Nephron progenitor cell (in vitro differentiated cells): ENCODE data around the gene GADD45GIP1.

ENCODE experiments used
- DNase-seq: peaks from one replicate; pipeline ENCODE4 v3.0.0; 2021
- H3K27ac Mint-ChIP-seq: 2 replicates; pipeline ENCODE4 v1.8.0; 2021; ENCODE audit warnings: mild to moderate bottlenecking, moderate library complexity, mixed read lengths
- H3K27me3 Mint-ChIP-seq: 2 replicates; pipeline ENCODE4 v1.8.0; 2021; ENCODE audit warnings: mild to moderate bottlenecking, low read depth, mixed read lengths; ENCODE audit not compliant: poor library complexity
- H3K36me3 Mint-ChIP-seq: 2 replicates; pipeline ENCODE4 v1.8.0; 2021; ENCODE audit warnings: low read depth, mixed read lengths
- H3K4me1 Mint-ChIP-seq: 2 replicates; pipeline ENCODE4 v1.8.0; 2021; ENCODE audit warnings: mixed read lengths
- H3K4me3 Mint-ChIP-seq: 2 replicates; pipeline ENCODE4 v1.8.0; 2021; ENCODE audit warnings: mild to moderate bottlenecking, moderate library complexity, mixed read lengths
- H3K9me3 Mint-ChIP-seq: 2 replicates; pipeline ENCODE4 v1.8.0; 2021; ENCODE audit warnings: mild to moderate bottlenecking, moderate library complexity, mixed read lengths
- TF ChIP-seq, protein P1 (sequence below): fragments of 200-600 bp; sonication (generic); IDR thresholded peaks from 2 replicates; pipeline ENCODE4 v1.5.0; 2021; ENCODE audit warnings: antibody characterized with exemption

Gene GADD45GIP1

DNA sequence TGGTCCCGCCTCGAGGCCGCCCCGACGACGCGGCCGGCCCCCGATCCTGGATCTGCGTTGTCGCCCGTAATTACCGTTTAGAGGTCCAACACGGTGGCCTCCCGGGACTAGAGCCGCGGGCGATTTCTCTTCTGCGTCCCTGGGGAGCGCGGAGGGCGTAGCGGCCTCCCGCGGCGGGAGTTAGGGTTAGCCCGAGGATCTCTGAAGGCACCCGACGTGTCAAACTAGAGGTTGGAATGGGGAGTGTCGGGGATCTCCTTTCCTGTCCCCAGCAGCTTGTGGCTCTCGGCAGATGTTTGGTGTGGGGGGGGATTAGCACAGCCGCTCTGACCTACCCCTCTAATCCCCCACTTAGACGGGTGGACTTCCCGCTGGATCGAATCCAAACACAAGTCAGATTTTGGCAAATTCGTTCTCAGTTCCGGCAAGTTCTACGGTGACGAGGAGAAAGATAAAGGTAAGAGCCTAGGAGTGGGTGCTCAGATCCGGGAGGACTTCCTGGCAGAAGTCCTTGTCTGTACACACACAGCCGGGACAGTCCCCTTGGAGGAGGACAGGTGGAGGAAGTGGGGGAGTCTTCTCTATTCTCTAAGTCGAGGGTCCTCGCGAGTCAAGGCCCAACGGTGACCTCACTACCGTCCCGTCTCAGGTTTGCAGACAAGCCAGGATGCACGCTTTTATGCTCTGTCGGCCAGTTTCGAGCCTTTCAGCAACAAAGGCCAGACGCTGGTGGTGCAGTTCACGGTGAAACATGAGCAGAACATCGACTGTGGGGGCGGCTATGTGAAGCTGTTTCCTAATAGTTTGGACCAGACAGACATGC is 18.0 kb downstream of the GADD45GIP1 start:
- no peaks in the 10 kb centered on the region for H3K9me3 Mint-ChIP-seq
- no peaks in the 10 kb centered on the region for H3K27me3 Mint-ChIP-seq
- peaks cover 56% of the 10 kb centered on the region for H3K36me3 Mint-ChIP-seq
- no peak for DNase-seq
- H3K4me1 Mint-ChIP-seq, result peaks cover 61% of the 10 kb centered on the region
- H3K27ac Mint-ChIP-seq, result peak overlapping the region; percentile 98
- peak overlapping the region; percentile 100 for H3K4me3 Mint-ChIP-seq
- TF ChIP-seq, protein P1, sequence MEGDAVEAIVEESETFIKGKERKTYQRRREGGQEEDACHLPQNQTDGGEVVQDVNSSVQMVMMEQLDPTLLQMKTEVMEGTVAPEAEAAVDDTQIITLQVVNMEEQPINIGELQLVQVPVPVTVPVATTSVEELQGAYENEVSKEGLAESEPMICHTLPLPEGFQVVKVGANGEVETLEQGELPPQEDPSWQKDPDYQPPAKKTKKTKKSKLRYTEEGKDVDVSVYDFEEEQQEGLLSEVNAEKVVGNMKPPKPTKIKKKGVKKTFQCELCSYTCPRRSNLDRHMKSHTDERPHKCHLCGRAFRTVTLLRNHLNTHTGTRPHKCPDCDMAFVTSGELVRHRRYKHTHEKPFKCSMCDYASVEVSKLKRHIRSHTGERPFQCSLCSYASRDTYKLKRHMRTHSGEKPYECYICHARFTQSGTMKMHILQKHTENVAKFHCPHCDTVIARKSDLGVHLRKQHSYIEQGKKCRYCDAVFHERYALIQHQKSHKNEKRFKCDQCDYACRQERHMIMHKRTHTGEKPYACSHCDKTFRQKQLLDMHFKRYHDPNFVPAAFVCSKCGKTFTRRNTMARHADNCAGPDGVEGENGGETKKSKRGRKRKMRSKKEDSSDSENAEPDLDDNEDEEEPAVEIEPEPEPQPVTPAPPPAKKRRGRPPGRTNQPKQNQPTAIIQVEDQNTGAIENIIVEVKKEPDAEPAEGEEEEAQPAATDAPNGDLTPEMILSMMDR, result no peak

DNA sequence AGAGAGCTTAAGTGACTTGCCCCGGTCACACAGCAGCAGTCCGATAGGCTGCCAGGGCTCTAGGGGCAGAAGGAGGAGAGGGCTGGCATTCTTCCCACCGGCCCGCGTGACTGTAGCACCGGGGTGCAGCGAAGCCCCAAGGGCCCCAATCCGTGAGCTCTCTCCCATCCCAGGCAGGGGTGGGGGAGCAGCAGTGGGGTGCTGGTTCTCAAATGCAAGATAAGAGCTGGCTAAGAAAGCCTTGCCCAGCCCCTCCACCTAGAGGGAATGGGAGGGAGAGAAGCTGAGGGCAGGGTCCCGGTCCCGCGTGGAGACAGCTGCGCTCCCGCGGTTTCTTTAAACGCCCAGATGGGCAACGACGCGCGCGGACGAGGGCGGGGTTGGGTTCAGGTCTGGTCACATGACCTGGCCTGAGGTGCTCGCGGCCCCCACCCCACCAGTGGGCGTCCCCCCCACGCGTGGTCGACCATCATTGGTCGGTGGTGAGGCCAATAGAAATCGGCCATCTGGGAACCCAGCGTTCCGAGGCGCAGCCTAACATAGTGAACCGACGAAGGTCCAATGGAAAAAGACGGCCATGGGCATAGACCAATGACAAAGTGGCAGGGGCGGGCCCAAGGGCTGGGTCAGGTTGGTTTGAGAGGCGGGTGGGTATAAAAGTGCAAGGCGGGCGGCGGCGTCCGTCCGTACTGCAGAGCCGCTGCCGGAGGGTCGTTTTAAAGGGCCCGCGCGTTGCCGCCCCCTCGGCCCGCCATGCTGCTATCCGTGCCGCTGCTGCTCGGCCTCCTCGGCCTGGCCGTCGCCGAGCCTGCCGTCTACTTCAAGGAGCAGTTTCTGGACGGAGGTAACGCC is 18.9 kb downstream of the GADD45GIP1 start, which contains the start of gene CALR:
Gene CALR (plus strand): TSS at position 683 of the 852 bp plus-strand sequence. CDS start 71 bp downstream, at position 754.
- peak within 1 kb of the TSS; percentile 100 for H3K4me3 Mint-ChIP-seq
- H3K4me1 Mint-ChIP-seq, result peaks cover 62% of the 10 kb centered on the region
- peak; percentile 99 for DNase-seq
- TF ChIP-seq, protein P1, result no peak
- H3K36me3 Mint-ChIP-seq, result peaks cover 47% of the 10 kb centered on the region
- H3K27ac Mint-ChIP-seq, result peak within 1 kb of the TSS; percentile 98
- no peaks in the 10 kb centered on the region for H3K9me3 Mint-ChIP-seq
- H3K27me3 Mint-ChIP-seq, result no peaks in the 10 kb centered on the region

DNA sequence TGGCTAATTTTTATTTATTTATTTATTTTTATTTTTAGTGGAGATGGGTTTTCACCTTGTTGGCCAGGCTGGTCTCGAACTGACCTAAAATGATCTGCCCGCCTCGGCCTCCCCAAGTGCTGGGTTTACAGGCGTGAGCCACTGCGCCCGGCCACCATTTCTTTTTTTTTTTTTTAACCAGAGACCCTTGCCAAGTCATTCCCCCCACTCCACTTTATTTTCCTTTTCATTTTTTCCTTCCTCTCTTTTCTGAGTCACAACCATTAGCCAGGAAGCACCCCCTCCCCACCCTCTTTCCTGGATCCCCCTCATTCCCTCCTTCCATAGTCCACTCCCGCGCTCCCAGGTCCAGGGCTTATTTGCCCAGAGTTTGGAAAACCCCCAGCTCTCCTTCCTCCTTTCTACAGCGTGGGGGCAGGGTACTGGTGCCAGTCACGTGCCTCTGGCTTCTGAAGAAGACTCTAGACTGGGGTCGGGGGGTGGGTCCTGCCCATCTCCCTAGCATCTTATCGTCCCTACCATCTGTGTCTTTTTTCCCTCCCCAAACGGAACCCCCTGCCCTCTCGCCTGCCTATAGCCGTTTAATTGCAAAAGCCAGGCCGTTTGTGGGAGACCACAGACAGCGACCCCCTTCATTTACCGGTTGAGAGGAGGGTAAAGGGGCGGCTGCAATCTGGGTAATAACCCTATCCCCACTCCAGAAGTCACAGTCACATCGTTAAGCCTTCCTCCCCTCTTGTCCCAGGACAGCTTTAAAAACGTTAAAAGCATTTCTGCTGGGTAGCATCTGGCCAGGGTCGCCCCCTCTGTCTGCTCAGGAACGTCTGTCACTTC is 19.7 kb downstream of the GADD45GIP1 start:
- DNase-seq, result no peak
- Mint-ChIP-seq H3K9me3 (no peaks in the 10 kb centered on the region), H3K4me3 (peak overlapping the region; percentile 100), H3K27ac (peak overlapping the region; percentile 97), H3K27me3 (no peaks in the 10 kb centered on the region), H3K4me1 (peaks cover 62% of the 10 kb centered on the region), H3K36me3 (peaks cover 41% of the 10 kb centered on the region)
- TF ChIP-seq, protein P1, result no peak

DNA sequence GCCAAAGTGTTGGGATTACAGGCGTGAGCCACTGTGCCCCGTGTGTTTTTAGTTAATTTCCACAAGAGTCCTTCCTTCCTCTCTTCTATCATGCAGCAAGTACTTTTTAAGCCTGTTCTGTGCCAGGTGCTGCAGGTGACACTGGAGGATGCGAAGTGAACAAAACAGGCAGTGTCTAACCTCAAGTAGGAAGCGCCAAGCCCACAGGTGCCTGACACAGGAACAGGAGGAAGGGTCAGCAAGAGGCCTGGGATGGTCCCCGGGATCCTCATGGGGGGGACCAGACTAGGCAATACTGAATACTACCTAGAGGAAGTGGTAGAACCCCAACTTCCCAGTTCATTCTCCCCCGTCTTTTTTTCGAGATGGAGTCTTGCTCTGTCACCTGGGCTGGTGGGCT is 20.4 kb downstream of the GADD45GIP1 start:
- Mint-ChIP-seq H3K4me3 (no peak overlapping the region), H3K36me3 (peaks cover 35% of the 10 kb centered on the region), H3K9me3 (no peaks in the 10 kb centered on the region), H3K4me1 (peaks cover 62% of the 10 kb centered on the region), H3K27me3 (no peaks in the 10 kb centered on the region), H3K27ac (no peak overlapping the region)
- DNase-seq, result no peak
- TF ChIP-seq, protein P1, result no peak

DNA sequence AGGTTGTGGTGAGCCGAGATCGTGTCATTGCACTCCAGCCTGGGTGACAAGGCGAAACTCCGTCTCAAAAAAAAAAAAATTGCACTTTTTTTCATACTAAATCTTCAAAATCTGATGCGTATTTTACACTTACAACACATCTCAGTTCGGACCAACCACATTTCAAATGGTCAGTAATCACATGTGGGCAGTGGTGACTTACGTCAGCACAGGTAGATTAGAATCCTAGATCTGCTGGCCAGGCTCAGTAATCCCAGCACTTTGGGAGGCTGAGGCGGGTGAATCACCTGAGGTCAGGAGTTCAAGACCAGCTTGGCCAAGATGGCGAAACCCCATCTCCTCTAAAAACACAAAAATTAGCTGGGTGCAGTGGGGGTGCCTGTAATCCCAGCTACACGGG is 22.0 kb downstream of the GADD45GIP1 start:
- H3K36me3 Mint-ChIP-seq, result peaks cover 19% of the 10 kb centered on the region
- no peaks in the 10 kb centered on the region for H3K27me3 Mint-ChIP-seq
- peaks cover 52% of the 10 kb centered on the region for H3K4me1 Mint-ChIP-seq
- no peaks in the 10 kb centered on the region for H3K9me3 Mint-ChIP-seq
- no peak for DNase-seq
- no peak overlapping the region for H3K4me3 Mint-ChIP-seq
- H3K27ac Mint-ChIP-seq, result no peak overlapping the region
- TF ChIP-seq, protein P1, result no peak
